ENCODE results near the gene ARAF. TPM values are rescaled to one million over a fixed set of nuclear protein-coding genes. Genes with fewer than 3 reads are reported as not detected.

The ARAF gene
- total and polyA plus RNA-seq, 2 donors (not counting 1 experiment from before 2014, with no cell fraction given), result 14.4 to 40.9 TPM

- H3K4me2 ChIP-seq (ENCODE audit: extremely low read depth, insufficient read depth, low read length), result no peak overlapping the region
- H3K27me3 ChIP-seq (ENCODE audit: control insufficient read depth, insufficient read depth, low read length), result no peaks in the 10 kb centered on the region
- no peak for TF ChIP-seq CTCF (conservative IDR thresholded peaks at IDR 0.05 in 1 of 2, IDR thresholded peaks at IDR 0.05 in 1 of 2; ENCODE audit: low read depth in 1 of 2, low read length in 2 of 2)
- TF ChIP-seq EZH2 (IDR thresholded peaks at IDR 0.05; ENCODE audit: low read length, missing control alignments), result no peak
- DNase-seq (ENCODE audit: low read depth in 2 of 2), result no peak
- H3K4me3 ChIP-seq (replicated peaks in 1 of 4; ENCODE audit: control extremely low read depth in 1 of 4, insufficient read depth in 1 of 4, low read depth in 3 of 4, low read length in 4 of 4), result no peak overlapping the region
- no peaks in the 10 kb centered on the region for H3K36me3 ChIP-seq (ENCODE audit: control insufficient read depth, insufficient read depth, low read length)
- no peak overlapping the region for H3K9ac ChIP-seq (ENCODE audit: insufficient read depth, low read length)
- H3K4me1 ChIP-seq (ENCODE audit: control insufficient read depth, extremely low read depth, insufficient read depth, low read length), result no peaks in the 10 kb centered on the region
- no peaks in the 10 kb centered on the region for H4K20me1 ChIP-seq (ENCODE audit: control insufficient read depth, extremely low read depth, insufficient read depth, low read length)
- H3K79me2 ChIP-seq (ENCODE audit: control insufficient read depth, insufficient read depth, low read length), result no peaks in the 10 kb centered on the region
- no peaks in the 10 kb centered on the region for H3K9me3 ChIP-seq (ENCODE audit: control insufficient read depth, insufficient read depth, low read depth, low read length)
- H2AFZ ChIP-seq (ENCODE audit: low read length), result no peak overlapping the region
- H3K27ac ChIP-seq (ENCODE audit: insufficient read depth, low read length), result no peak overlapping the region
Observed at GRCh38 chrX:47593522-47593921, 32.5 kb downstream of the ARAF start.

GRCh38 chrX:47595716-47596251, 34.8 kb downstream of the ARAF start:
- Histone ChIP-seq H3K27ac (ENCODE audit: insufficient read depth, low read length) (no peak overlapping the region), H3K4me3 (replicated peaks in 1 of 4; ENCODE audit: control extremely low read depth in 1 of 4, insufficient read depth in 1 of 4, low read depth in 3 of 4, low read length in 4 of 4) (no peak overlapping the region), H4K20me1 (ENCODE audit: control insufficient read depth, extremely low read depth, insufficient read depth, low read length) (no peaks in the 10 kb centered on the region), H3K36me3 (ENCODE audit: control insufficient read depth, insufficient read depth, low read length) (no peaks in the 10 kb centered on the region), H3K4me2 (ENCODE audit: extremely low read depth, insufficient read depth, low read length) (no peak overlapping the region), H3K79me2 (ENCODE audit: control insufficient read depth, insufficient read depth, low read length) (no peaks in the 10 kb centered on the region), H3K9me3 (ENCODE audit: control insufficient read depth, insufficient read depth, low read depth, low read length) (no peaks in the 10 kb centered on the region), H2AFZ (ENCODE audit: low read length) (no peak overlapping the region), H3K9ac (ENCODE audit: insufficient read depth, low read length) (no peak overlapping the region), H3K27me3 (ENCODE audit: control insufficient read depth, insufficient read depth, low read length) (no peaks in the 10 kb centered on the region), H3K4me1 (ENCODE audit: control insufficient read depth, extremely low read depth, insufficient read depth, low read length) (no peaks in the 10 kb centered on the region)
- DNase-seq (ENCODE audit: low read depth in 2 of 2), result peak; percentile 83 to 93
- no peak for TF ChIP-seq CTCF (conservative IDR thresholded peaks at IDR 0.05 in 1 of 2, IDR thresholded peaks at IDR 0.05 in 1 of 2; ENCODE audit: low read depth in 1 of 2, low read length in 2 of 2)

GRCh38 chrX:47596256-47596655, 35.3 kb downstream of the ARAF start:
- TF ChIP-seq CTCF (conservative IDR thresholded peaks at IDR 0.05 in 1 of 2, IDR thresholded peaks at IDR 0.05 in 1 of 2; ENCODE audit: low read depth in 1 of 2, low read length in 2 of 2) (no peak), EZH2 (IDR thresholded peaks at IDR 0.05; ENCODE audit: low read length, missing control alignments) (no peak)
- Histone ChIP-seq H3K4me1 (ENCODE audit: control insufficient read depth, extremely low read depth, insufficient read depth, low read length) (no peaks in the 10 kb centered on the region), H2AFZ (ENCODE audit: low read length) (no peak overlapping the region), H3K79me2 (ENCODE audit: control insufficient read depth, insufficient read depth, low read length) (no peaks in the 10 kb centered on the region), H3K27me3 (ENCODE audit: control insufficient read depth, insufficient read depth, low read length) (no peaks in the 10 kb centered on the region), H3K4me2 (ENCODE audit: extremely low read depth, insufficient read depth, low read length) (no peak overlapping the region), H3K36me3 (ENCODE audit: control insufficient read depth, insufficient read depth, low read length) (no peaks in the 10 kb centered on the region), H4K20me1 (ENCODE audit: control insufficient read depth, extremely low read depth, insufficient read depth, low read length) (no peaks in the 10 kb centered on the region), H3K9ac (ENCODE audit: insufficient read depth, low read length) (no peak overlapping the region), H3K9me3 (ENCODE audit: control insufficient read depth, insufficient read depth, low read depth, low read length) (no peaks in the 10 kb centered on the region), H3K4me3 (replicated peaks in 1 of 4; ENCODE audit: control extremely low read depth in 1 of 4, insufficient read depth in 1 of 4, low read depth in 3 of 4, low read length in 4 of 4) (no peak overlapping the region), H3K27ac (ENCODE audit: insufficient read depth, low read length) (no peak overlapping the region)
- peak in 1 of 2 donors; percentile 82 for DNase-seq (ENCODE audit: low read depth in 2 of 2)

All from fibroblast of lung (primary cell).